Measurements from ENCODE around the gene KRTAP23-1. TPM values are rescaled to one million over a fixed set of nuclear protein-coding genes. Genes with fewer than 3 reads are reported as not detected.

KRTAP23-1 gene
- total RNA-seq, 1 donor from 2014 or later, result not detected

- H3K4me3 Mint-ChIP-seq (ENCODE audit: unreplicated experiment), result no peak overlapping the region
- no peaks in the 10 kb centered on the region for H3K36me3 Mint-ChIP-seq (ENCODE audit: low read depth, unreplicated experiment)
- H3K27me3 Mint-ChIP-seq (ENCODE audit: unreplicated experiment), result no peaks in the 10 kb centered on the region
- DNase-seq (ENCODE audit: low spot score), result peak; percentile 48
- no peaks in the 10 kb centered on the region for H3K9me3 Mint-ChIP-seq (ENCODE audit: unreplicated experiment)
- no peaks in the 10 kb centered on the region for H3K4me1 Mint-ChIP-seq (ENCODE audit: unreplicated experiment)
- TF ChIP-seq CTCF (IDR thresholded peaks at IDR 0.05; ENCODE audit: unreplicated experiment), result peak; percentile 98
- no peak overlapping the region for H3K27ac Mint-ChIP-seq (ENCODE audit: unreplicated experiment)
These were observed 7.5 kb downstream of the KRTAP23-1 start for GRCh38 chr21:30340714-30341573.

GRCh38 chr21:30338717-30339116 is 9.7 kb downstream of the KRTAP23-1 start:
- Mint-ChIP-seq H3K4me1 (ENCODE audit: unreplicated experiment) (no peaks in the 10 kb centered on the region), H3K27me3 (ENCODE audit: unreplicated experiment) (no peaks in the 10 kb centered on the region), H3K27ac (ENCODE audit: unreplicated experiment) (no peak overlapping the region), H3K4me3 (ENCODE audit: unreplicated experiment) (no peak overlapping the region), H3K36me3 (ENCODE audit: low read depth, unreplicated experiment) (no peaks in the 10 kb centered on the region), H3K9me3 (ENCODE audit: unreplicated experiment) (no peaks in the 10 kb centered on the region)
- no peak for TF ChIP-seq CTCF (IDR thresholded peaks at IDR 0.05; ENCODE audit: unreplicated experiment)
- DNase-seq (ENCODE audit: low spot score), result no peak

GRCh38 chr21:30337772-30338171 is 10.6 kb downstream of the KRTAP23-1 start:
- no peaks in the 10 kb centered on the region for H3K4me1 Mint-ChIP-seq (ENCODE audit: unreplicated experiment)
- no peaks in the 10 kb centered on the region for H3K27me3 Mint-ChIP-seq (ENCODE audit: unreplicated experiment)
- no peaks in the 10 kb centered on the region for H3K9me3 Mint-ChIP-seq (ENCODE audit: unreplicated experiment)
- no peak for TF ChIP-seq CTCF (IDR thresholded peaks at IDR 0.05; ENCODE audit: unreplicated experiment)
- no peak overlapping the region for H3K4me3 Mint-ChIP-seq (ENCODE audit: unreplicated experiment)
- no peak overlapping the region for H3K27ac Mint-ChIP-seq (ENCODE audit: unreplicated experiment)
- no peak for DNase-seq (ENCODE audit: low spot score)
- no peaks in the 10 kb centered on the region for H3K36me3 Mint-ChIP-seq (ENCODE audit: low read depth, unreplicated experiment)

GRCh38 chr21:30337276-30337744 is 11.1 kb downstream of the KRTAP23-1 start, which contains the start of gene KRTAP27-1:
Gene KRTAP27-1, minus strand, starts transcription at chr21:30337694. Its CDS starts 26 bp downstream, at chr21:30337668.
- no peak within 1 kb of the TSS for H3K27ac Mint-ChIP-seq (ENCODE audit: unreplicated experiment)
- H3K36me3 Mint-ChIP-seq (ENCODE audit: low read depth, unreplicated experiment), result no peaks in the 10 kb centered on the region
- H3K27me3 Mint-ChIP-seq (ENCODE audit: unreplicated experiment), result no peaks in the 10 kb centered on the region

More at GRCh38 chr21:30337276-30337744, 11.1 kb downstream of the KRTAP23-1 start, which contains the start of gene KRTAP27-1:
- no peaks in the 10 kb centered on the region for H3K9me3 Mint-ChIP-seq (ENCODE audit: unreplicated experiment)
- no peaks in the 10 kb centered on the region for H3K4me1 Mint-ChIP-seq (ENCODE audit: unreplicated experiment)
- no peak for DNase-seq (ENCODE audit: low spot score)
- TF ChIP-seq CTCF (IDR thresholded peaks at IDR 0.05; ENCODE audit: unreplicated experiment), result no peak
- H3K4me3 Mint-ChIP-seq (ENCODE audit: unreplicated experiment), result no peak within 1 kb of the TSS
